Inflammatory macrophage (primary cell): ENCODE results near the gene ACBD4.

Experiments used
- DNase-seq, 2 donors: peaks; one replicate each; pipeline ENCODE4 v3.0.0-alpha.2; 2020 to 2022
- total RNA-seq, 18 experiments: gene quantifications; one replicate each; lab custom pipeline; 2026; ENCODE audit warnings: mixed read lengths in 6 of 18, inconsistent platforms in 2 of 18; lab: John Stamatoyannopoulos, UW

The ACBD4 gene
- 0.63 to 5.0 (median 2.7) reads per million in 18 experiments for total RNA-seq

- peak; percentile 98 for DNase-seq
These were observed at the start of gene ACBD4 for GRCh38 chr17:45135192-45135977. Gene ACBD4 (plus strand): TSS chr17:45135687. CDS start chr17:45136145, 458 bp downstream.

GRCh38 chr17:45086391-45086790 is 49.1 kb upstream of the ACBD4 start:
- DNase-seq = no peak

- no peak for DNase-seq
These were observed 48.5 kb upstream of the ACBD4 start for GRCh38 chr17:45086865-45087503.

DNA sequence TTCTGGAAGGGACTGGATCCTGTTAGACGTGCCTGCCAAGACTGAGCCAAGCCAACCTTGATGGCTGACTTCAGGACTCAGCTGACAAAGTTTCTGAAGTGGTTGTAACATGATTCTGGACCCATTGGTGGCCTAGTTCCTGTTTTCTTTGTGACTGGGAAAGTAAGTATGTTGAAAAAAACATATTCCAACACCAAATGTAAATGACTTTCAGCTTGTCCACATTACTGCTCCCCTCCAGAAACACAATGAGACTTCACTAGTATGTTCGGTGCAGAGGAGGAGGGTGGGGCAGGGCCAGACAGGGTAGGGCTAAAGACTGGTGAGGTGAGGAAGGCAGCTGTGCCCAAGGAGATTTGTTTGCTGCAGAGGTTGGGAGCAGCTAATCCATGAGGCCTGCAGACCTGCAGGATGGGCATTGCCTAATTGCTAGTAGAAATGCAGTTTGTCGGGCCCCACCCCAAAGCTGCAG is 47.9 kb upstream of the ACBD4 start:
- no peak for DNase-seq

- DNase-seq = no peak
These were observed 47.5 kb upstream of the ACBD4 start for GRCh38 chr17:45087978-45088377.

DNA sequence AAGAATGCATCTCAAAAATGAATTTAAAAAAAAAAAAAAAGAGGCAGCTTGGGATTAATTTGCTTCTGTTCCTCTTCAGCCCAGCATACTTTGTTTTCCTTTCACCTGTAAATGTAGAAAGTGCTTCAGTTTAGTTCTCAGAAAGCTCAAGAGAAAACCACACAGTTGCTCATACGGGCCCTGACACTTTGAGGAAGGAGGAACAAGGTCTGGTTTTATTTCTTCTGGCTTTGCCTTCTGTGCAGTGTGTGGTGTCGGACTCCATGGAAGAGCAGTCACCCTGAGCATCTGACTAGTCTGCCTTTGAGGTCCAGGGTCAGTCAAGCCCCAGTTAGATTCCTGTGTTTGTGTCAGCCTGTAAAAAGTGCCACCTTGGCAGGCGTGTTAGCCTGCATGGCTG is 46.7 kb upstream of the ACBD4 start:
- no peak for DNase-seq

GRCh38 chr17:45090711-45091110 is 44.8 kb upstream of the ACBD4 start:
- no peak for DNase-seq

- no peak for DNase-seq
These were observed 43.6 kb upstream of the ACBD4 start for GRCh38 chr17:45091778-45092425.

GRCh38 chr17:45092911-45093430 is 42.5 kb upstream of the ACBD4 start:
- no peak for DNase-seq

DNA sequence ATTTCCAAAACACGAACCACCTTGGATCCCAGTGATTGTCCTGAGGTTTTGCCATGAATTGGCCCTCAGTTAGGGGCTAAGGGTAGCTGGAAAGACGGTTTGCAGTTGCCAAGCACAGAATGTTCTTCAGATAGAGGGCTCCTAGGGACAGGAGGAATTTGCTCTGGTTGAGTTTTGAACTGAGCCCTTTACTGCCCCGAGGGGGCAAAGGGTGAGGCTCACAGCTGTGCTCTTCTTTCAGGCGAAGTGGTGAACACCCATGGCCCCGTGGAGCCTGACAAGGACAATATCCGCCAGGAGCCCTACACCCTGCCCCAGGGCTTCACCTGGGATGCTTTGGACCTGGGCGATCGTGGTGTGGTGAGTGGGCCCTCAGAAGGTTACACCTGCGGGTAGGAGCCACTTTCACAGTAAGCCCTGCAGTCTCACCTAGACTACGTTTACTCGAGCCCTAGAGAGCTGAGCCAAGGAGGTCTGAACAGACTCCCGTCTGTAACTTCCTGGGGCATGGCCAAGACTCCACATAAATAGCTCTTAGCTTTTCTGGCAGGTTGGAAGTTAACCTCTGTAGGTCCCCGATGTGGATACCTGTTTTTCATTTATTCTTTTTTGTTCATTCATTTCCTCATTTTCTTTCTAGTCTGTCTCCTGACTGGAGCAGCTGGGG is 41.9 kb upstream of the ACBD4 start:
- no peak for DNase-seq

- DNase-seq = no peak
These were observed 39.3 kb upstream of the ACBD4 start for GRCh38 chr17:45096141-45096540.

- no peak for DNase-seq
These were observed 38.6 kb upstream of the ACBD4 start for GRCh38 chr17:45096926-45097325.

GRCh38 chr17:45098081-45098868 is 37.2 kb upstream of the ACBD4 start:
- no peak for DNase-seq

DNA sequence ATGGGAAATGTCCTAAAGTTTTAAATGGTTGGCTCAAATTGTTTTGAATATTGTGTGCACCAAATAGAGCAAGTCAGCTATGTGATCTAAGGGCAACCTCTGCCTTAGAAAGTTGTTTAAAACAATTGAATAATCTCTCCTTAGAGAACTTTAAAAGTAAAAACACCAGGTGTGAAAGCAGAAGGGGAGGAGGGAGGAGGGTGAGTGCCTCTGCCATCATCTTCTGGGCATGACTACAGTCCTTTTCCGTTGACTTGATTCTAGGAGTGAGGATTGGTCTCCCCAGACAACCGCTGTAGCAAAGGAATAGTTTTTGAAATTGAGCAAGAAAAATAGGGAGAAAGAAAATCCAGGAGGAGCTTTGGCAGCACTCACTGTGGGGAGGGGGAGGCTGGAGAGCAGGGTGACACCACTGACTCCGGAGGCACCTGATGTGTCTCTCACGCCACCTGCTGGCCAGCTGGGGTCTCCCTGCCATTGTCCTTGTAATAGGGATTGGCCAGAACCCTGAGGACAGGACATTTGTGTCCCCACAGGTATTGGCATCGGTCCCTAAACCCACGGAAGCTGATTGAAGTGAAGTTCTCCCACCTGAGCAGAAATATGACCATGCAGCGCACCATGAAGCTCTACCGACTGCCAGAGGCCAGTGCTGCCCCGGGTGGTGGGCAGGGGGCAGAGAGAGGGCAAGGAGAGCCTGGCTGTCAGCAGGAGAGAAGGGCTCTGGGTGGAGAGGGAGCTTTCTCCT is 36.4 kb upstream of the ACBD4 start:
- DNase-seq = peak; percentile 61 to 62

- DNase-seq = no peak
These were observed 34.0 kb upstream of the ACBD4 start for GRCh38 chr17:45101546-45101882.

- DNase-seq = no peak
These were observed 33.3 kb upstream of the ACBD4 start for GRCh38 chr17:45101883-45102811.

- DNase-seq = no peak
These were observed 32.6 kb upstream of the ACBD4 start for GRCh38 chr17:45102856-45103255.

DNA sequence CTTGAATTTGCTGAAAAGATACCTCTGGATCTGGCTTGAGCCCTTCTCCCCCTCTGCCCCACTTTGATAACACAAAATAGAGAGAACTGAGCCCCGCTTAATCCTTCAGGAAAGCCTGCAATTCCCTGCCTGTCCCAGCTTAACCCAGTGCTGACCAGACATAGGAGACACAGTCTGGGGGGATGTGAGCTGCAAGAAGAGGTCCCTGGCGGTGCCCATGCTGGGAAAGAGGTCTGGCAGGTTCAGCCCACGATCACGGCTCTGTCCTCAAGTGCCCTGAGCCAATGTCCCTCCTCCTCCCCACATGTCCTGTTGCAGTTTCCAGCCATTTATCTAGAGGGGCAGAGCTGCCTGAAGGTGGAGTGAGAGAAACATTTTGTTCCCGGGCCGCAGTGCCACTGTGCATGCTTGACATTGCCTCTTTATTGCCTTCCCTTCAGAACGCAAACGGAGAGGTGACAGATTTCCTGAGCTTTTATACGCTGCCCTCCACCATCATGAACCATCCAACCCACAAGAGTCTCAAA is 32.2 kb upstream of the ACBD4 start:
- no peak for DNase-seq

DNA sequence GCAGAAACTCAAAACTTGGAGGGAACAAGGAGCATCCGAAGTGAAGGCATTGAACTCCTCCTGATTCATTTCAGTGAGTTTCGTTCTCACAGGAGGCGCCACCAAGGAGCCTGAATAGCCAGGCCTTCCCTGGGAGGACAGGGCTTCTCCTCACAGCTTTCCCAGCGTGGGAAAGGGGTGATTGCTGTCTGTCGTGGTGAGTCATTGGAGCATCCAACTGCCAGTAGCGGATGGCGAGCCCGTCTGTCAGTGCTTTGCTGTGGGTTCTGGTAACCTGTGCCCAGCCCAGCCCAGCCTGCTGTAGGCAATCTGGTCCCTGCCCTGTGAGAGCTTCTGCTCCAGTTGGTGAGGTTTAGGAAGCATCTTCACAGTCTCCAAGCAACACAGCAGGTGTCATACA is 31.5 kb upstream of the ACBD4 start:
- DNase-seq = no peak

DNA sequence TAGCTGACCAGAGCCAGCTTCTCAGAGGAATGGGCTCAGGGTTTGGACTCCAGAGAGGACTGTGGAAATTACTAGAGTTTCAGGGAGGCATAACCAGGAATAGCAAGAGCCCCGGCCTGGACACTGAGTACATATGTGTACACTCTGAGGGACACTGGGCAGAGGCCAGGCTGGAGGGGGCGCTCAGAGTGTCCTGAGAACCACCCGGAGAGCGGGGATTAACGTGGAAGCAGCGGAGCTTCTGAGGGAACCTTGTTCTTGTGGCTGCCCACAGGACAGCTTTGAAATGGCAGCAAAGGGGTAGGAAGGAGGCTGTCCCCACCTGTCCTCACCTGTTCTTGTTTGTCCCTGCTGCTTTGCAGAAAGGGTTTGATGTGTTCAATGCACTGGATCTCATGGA is 31.0 kb upstream of the ACBD4 start:
- no peak for DNase-seq
